PFSK-1 (cell line): Measurements from ENCODE around the gene MOSMO.

Experiments
- FOXP2 ChIP-seq: optimal IDR thresholded peaks from 2 replicates; pipeline ENCODE3; 2011; ENCODE audit warnings: borderline replicate concordance, control low read depth, inconsistent platforms; ENCODE audit not compliant: insufficient read depth; ENCODE audit errors: extremely low read length, extremely low read depth
- POLR2AphosphoS5 ChIP-seq: IDR thresholded peaks from 2 replicates; pipeline ENCODE4 v1.6.1; 2012; ENCODE audit warnings: low read depth, mild to moderate bottlenecking, control low read depth, low read length, moderate library complexity
- REST ChIP-seq, 2 experiments: IDR thresholded peaks; 2 replicates each; pipeline versions ENCODE4 v1.6.1 to v1.8.0; 2011 to 2012; ENCODE audit warnings: low read depth in 2 of 2, low read length in 2 of 2, control low read depth in 1 of 2, inconsistent platforms in 1 of 2, mild to moderate bottlenecking in 1 of 2, moderate library complexity in 1 of 2; ENCODE audit not compliant: insufficient read depth in 1 of 2
- SIN3A ChIP-seq: IDR thresholded peaks from 2 replicates; pipeline ENCODE4 v1.6.1; 2012; ENCODE audit warnings: mild to moderate bottlenecking, low read length, moderate library complexity, borderline replicate concordance; ENCODE audit not compliant: insufficient read depth
- TAF1 ChIP-seq: IDR thresholded peaks from 2 replicates; pipeline ENCODE4 v1.6.1; 2012; ENCODE audit warnings: low read length, control low read depth, borderline replicate concordance; ENCODE audit not compliant: insufficient read depth

- TF ChIP-seq TAF1 (no peak), SIN3A (no peak), POLR2AphosphoS5 (no peak), FOXP2 (no peak), REST (IDR thresholded peaks at IDR 0.05; ENCODE audit: insufficient read depth in 1 of 2, low read depth in 2 of 2, low read length in 2 of 2) (no peak)
These were observed 22.4 kb upstream of the MOSMO start for GRCh38 chr16:21985524-21985923.
